Muscle layer of colon (tissue), 2 donors: Measurements from ENCODE around the gene TSSK6.

Experiments used
- H3K27ac ChIP-seq: one replicate; pipeline ENCODE4 v1.7.0; 2013; ENCODE audit warnings: low read depth, mild to moderate bottlenecking, low read length, moderate library complexity
- H3K27me3 ChIP-seq, 2 donors: one replicate each; pipeline ENCODE4 v1.7.0; 2013; ENCODE audit warnings: low read length in 2 of 2, mild to moderate bottlenecking in 2 of 2; ENCODE audit not compliant: insufficient read depth in 2 of 2, control insufficient read depth in 1 of 2
- H3K36me3 ChIP-seq: one replicate; pipeline ENCODE4 v1.7.0; 2013; ENCODE audit warnings: mild to moderate bottlenecking, low read length; ENCODE audit not compliant: insufficient read depth
- H3K4me1 ChIP-seq: one replicate; pipeline ENCODE4 v1.7.0; 2013; ENCODE audit warnings: mild to moderate bottlenecking, low read length; ENCODE audit not compliant: insufficient read depth
- H3K4me3 ChIP-seq, 2 donors: one replicate each; pipeline ENCODE4 v1.7.0; 2013; ENCODE audit warnings: low read length in 2 of 2, low read depth in 1 of 2, mild to moderate bottlenecking in 1 of 2, moderate library complexity in 1 of 2
- H3K9ac ChIP-seq: one replicate; pipeline ENCODE4 v1.7.0; 2013; ENCODE audit warnings: low read length
- H3K9me3 ChIP-seq: one replicate; pipeline ENCODE4 v1.7.0; 2013; ENCODE audit warnings: mild to moderate bottlenecking, low read length
- donor health status: abdominal sarcoma.
- donor health status: Adenocarcinoma of cecum.

TSSK6 gene

GRCh38 chr19:19551853-19552192, 36.5 kb upstream of the TSSK6 start:
- H3K36me3 ChIP-seq = no peaks in the 10 kb centered on the region
- H3K9ac ChIP-seq = no peak overlapping the region
- peaks cover 0 to 42% of the 10 kb centered on the region in 2 donors for H3K27me3 ChIP-seq
- H3K9me3 ChIP-seq = no peaks in the 10 kb centered on the region
- H3K4me1 ChIP-seq = no peaks in the 10 kb centered on the region
- H3K4me3 ChIP-seq = no peak overlapping the region
- no peak overlapping the region for H3K27ac ChIP-seq

- no peak overlapping the region for H3K9ac ChIP-seq
- H3K27ac ChIP-seq = no peak overlapping the region
- H3K36me3 ChIP-seq = no peaks in the 10 kb centered on the region
- no peaks in the 10 kb centered on the region for H3K4me1 ChIP-seq
- H3K9me3 ChIP-seq = no peaks in the 10 kb centered on the region
- H3K27me3 ChIP-seq = peaks cover 0 to 42% of the 10 kb centered on the region in 2 donors
- H3K4me3 ChIP-seq = no peak overlapping the region
These were observed 35.9 kb upstream of the TSSK6 start for GRCh38 chr19:19550972-19551852.

GRCh38 chr19:19550485-19550929, 35.2 kb upstream of the TSSK6 start:
- Histone ChIP-seq H3K27me3 (peaks cover 0 to 42% of the 10 kb centered on the region in 2 donors), H3K36me3 (no peaks in the 10 kb centered on the region), H3K4me3 (no peak overlapping the region), H3K9me3 (no peaks in the 10 kb centered on the region), H3K27ac (no peak overlapping the region), H3K9ac (no peak overlapping the region), H3K4me1 (no peaks in the 10 kb centered on the region)

GRCh38 chr19:19549804-19550464, 34.6 kb upstream of the TSSK6 start:
- H3K27me3 ChIP-seq = peaks cover 0 to 42% of the 10 kb centered on the region in 2 donors
- no peaks in the 10 kb centered on the region for H3K4me1 ChIP-seq
- no peaks in the 10 kb centered on the region for H3K36me3 ChIP-seq
- no peak overlapping the region for H3K9ac ChIP-seq
- H3K27ac ChIP-seq = no peak overlapping the region
- no peak overlapping the region for H3K4me3 ChIP-seq
- no peaks in the 10 kb centered on the region for H3K9me3 ChIP-seq

- Histone ChIP-seq H3K4me3 (no peak overlapping the region), H3K27ac (no peak overlapping the region), H3K36me3 (no peaks in the 10 kb centered on the region), H3K9ac (no peak overlapping the region), H3K27me3 (peaks cover 0 to 40% of the 10 kb centered on the region in 2 donors), H3K9me3 (no peaks in the 10 kb centered on the region), H3K4me1 (no peaks in the 10 kb centered on the region)
These were observed 33.8 kb upstream of the TSSK6 start for GRCh38 chr19:19548915-19549759.

GRCh38 chr19:19547674-19548336, 32.5 kb upstream of the TSSK6 start:
- no peak overlapping the region for H3K4me3 ChIP-seq
- peaks cover 0 to 51% of the 10 kb centered on the region in 2 donors for H3K27me3 ChIP-seq
- no peak overlapping the region for H3K27ac ChIP-seq
- no peaks in the 10 kb centered on the region for H3K36me3 ChIP-seq
- no peaks in the 10 kb centered on the region for H3K4me1 ChIP-seq
- no peaks in the 10 kb centered on the region for H3K9me3 ChIP-seq
- H3K9ac ChIP-seq = no peak overlapping the region

DNA sequence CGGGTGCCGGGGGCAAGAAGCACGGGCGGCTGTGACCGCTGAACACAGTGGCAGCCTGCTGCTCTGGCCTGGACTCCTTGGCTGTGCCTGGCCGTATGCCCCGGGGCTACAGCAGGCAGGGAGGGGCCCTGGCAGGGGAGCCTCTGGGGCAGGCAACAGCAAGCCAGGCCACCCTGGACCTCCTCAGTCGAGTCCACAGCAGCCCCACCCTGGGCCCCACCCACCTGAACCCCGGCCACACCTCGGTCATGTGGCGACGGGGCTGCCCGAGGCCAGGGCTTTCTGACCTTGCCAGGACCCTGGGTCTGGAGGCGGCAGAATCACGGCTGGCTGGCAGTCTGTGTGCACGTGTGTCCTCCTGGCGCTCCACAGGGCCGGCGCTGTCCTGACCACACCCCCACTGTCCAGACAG, 31.4 kb upstream of the TSSK6 start:
- Histone ChIP-seq H3K27ac (no peak overlapping the region), H3K4me3 (no peak overlapping the region), H3K4me1 (no peaks in the 10 kb centered on the region), H3K9ac (no peak overlapping the region), H3K27me3 (peaks cover 9 to 61% of the 10 kb centered on the region in 2 donors), H3K36me3 (no peaks in the 10 kb centered on the region), H3K9me3 (no peaks in the 10 kb centered on the region)

DNA sequence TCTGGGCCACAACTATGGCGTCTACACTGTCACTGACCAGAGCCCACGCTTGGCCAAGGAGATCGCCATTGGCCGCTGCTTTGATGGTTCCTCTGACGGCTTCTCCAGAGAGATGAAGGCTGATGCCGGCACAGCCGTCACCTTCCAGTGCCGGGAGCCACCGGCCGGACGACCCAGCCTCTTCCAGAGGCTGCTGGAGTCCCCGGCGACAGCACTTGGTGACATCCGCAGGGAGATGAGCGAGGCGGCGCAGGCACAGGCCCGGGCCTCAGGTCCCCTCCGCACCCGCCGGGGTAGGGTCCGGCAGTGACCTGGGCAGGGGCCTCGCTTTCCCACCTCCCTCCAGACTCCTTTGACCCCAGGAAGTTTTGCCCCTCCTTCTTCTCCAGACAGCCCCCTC, 30.4 kb upstream of the TSSK6 start:
- Histone ChIP-seq H3K9ac (no peak overlapping the region), H3K4me1 (peaks cover 10% of the 10 kb centered on the region), H3K36me3 (no peaks in the 10 kb centered on the region), H3K27me3 (peaks cover 10 to 69% of the 10 kb centered on the region in 2 donors), H3K27ac (no peak overlapping the region), H3K4me3 (no peak overlapping the region), H3K9me3 (no peaks in the 10 kb centered on the region)

- Histone ChIP-seq H3K4me1 (peaks cover 12% of the 10 kb centered on the region), H3K4me3 (no peak overlapping the region), H3K36me3 (no peaks in the 10 kb centered on the region), H3K27ac (no peak overlapping the region), H3K9ac (no peak overlapping the region), H3K9me3 (no peaks in the 10 kb centered on the region), H3K27me3 (peaks cover 10 to 70% of the 10 kb centered on the region in 2 donors)
These were observed 29.7 kb upstream of the TSSK6 start for GRCh38 chr19:19544954-19545591.

DNA sequence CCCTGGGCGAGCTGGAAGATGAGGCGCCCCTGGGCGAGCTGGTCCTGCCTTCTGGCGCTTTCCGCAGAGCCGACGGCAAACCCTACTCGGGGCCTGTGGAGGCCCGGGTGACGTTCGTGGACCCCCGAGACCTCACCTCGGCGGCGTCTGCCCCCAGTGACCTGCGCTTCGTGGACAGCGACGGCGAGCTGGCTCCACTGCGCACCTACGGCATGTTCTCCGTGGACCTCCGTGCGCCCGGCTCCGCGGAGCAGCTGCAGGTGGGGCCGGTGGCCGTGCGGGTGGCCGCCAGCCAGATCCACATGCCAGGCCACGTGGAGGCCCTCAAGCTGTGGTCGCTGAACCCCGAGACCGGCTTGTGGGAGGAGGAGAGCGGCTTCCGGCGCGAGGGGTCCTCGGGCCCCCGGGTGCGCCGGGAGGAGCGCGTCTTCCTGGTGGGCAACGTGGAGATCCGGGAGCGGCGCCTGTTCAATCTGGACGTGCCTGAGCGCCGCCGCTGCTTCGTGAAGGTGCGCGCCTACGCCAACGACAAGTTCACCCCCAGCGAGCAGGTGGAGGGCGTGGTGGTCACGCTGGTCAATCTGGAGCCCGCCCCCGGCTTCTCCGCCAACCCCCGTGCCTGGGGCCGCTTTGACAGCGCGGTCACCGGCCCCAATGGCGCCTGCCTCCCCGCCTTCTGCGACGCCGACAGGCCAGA, 29.1 kb upstream of the TSSK6 start:
- Histone ChIP-seq H3K27ac (no peak overlapping the region), H3K27me3 (peaks cover 10 to 70% of the 10 kb centered on the region in 2 donors), H3K4me1 (peaks cover 12% of the 10 kb centered on the region), H3K9ac (no peak overlapping the region), H3K4me3 (no peak overlapping the region), H3K36me3 (no peaks in the 10 kb centered on the region), H3K9me3 (no peaks in the 10 kb centered on the region)
